ENCODE results near the gene SMG5. TPM values are rescaled to one million over a fixed set of nuclear protein-coding genes. Genes with fewer than 3 reads are reported as not detected.
A peak's percentile ranks its signal among the peaks of the same experiment; 100 is the strongest.
"Not testable (repeated sequence)": the region's sequence is repeated elsewhere in the genome, so short reads cannot be mapped to it uniquely, and the experiment has no call there.

Gene SMG5
- total RNA-seq (47.3 and 65.9 TPM in 2 replicates), polyA plus RNA-seq (18.6 and 21.6 TPM in 2 replicates), polyA minus RNA-seq (ENCODE audit: low replicate concordance) (48.8 and 65.7 TPM in 2 replicates)
- polyA plus RNA-seq (2012), result 31.6 and 34.8 TPM in 2 replicates

- Histone ChIP-seq H3K27ac (ENCODE audit: insufficient read depth, low read length) (peak within 1 kb of the TSS; percentile 68), H2AFZ (ENCODE audit: low read length) (peak within 1 kb of the TSS; percentile 72), H3K4me3 (replicated peaks in 1 of 4; ENCODE audit: control extremely low read depth in 1 of 4, insufficient read depth in 1 of 4, low read depth in 3 of 4, low read length in 4 of 4) (peak within 1 kb of the TSS; percentile 58 to 98 (median 91)), H3K27me3 (ENCODE audit: control insufficient read depth, insufficient read depth, low read length) (no peaks in the 10 kb centered on the region), H3K9ac (ENCODE audit: insufficient read depth, low read length) (peak within 1 kb of the TSS; percentile 87), H3K4me1 (ENCODE audit: control insufficient read depth, extremely low read depth, insufficient read depth, low read length) (peaks cover 5% of the 10 kb centered on the region), H3K79me2 (ENCODE audit: control insufficient read depth, insufficient read depth, low read length) (peaks cover 38% of the 10 kb centered on the region), H3K4me2 (ENCODE audit: extremely low read depth, insufficient read depth, low read length) (peak within 1 kb of the TSS; percentile 98), H4K20me1 (ENCODE audit: control insufficient read depth, extremely low read depth, insufficient read depth, low read length) (peaks cover 2% of the 10 kb centered on the region), H3K36me3 (ENCODE audit: control insufficient read depth, insufficient read depth, low read length) (peaks cover 13% of the 10 kb centered on the region), H3K9me3 (ENCODE audit: control insufficient read depth, insufficient read depth, low read depth, low read length) (no peaks in the 10 kb centered on the region)
- peak; percentile 98 to 99 for DNase-seq (ENCODE audit: low read depth in 2 of 2)
- TF ChIP-seq, protein P1, sequence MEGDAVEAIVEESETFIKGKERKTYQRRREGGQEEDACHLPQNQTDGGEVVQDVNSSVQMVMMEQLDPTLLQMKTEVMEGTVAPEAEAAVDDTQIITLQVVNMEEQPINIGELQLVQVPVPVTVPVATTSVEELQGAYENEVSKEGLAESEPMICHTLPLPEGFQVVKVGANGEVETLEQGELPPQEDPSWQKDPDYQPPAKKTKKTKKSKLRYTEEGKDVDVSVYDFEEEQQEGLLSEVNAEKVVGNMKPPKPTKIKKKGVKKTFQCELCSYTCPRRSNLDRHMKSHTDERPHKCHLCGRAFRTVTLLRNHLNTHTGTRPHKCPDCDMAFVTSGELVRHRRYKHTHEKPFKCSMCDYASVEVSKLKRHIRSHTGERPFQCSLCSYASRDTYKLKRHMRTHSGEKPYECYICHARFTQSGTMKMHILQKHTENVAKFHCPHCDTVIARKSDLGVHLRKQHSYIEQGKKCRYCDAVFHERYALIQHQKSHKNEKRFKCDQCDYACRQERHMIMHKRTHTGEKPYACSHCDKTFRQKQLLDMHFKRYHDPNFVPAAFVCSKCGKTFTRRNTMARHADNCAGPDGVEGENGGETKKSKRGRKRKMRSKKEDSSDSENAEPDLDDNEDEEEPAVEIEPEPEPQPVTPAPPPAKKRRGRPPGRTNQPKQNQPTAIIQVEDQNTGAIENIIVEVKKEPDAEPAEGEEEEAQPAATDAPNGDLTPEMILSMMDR (conservative IDR thresholded peaks at IDR 0.05 in 1 of 2, IDR thresholded peaks at IDR 0.05 in 1 of 2; ENCODE audit: low read depth in 1 of 2, low read length in 2 of 2), result no peak
- TF ChIP-seq EZH2 (IDR thresholded peaks at IDR 0.05; ENCODE audit: low read length, missing control alignments), result no peak
These were observed at the start of gene SMG5 for GRCh38 chr1:156282479-156283222. Gene SMG5 (minus strand): TSS chr1:156282825. CDS start chr1:156282680, 145 bp downstream.

DNA sequence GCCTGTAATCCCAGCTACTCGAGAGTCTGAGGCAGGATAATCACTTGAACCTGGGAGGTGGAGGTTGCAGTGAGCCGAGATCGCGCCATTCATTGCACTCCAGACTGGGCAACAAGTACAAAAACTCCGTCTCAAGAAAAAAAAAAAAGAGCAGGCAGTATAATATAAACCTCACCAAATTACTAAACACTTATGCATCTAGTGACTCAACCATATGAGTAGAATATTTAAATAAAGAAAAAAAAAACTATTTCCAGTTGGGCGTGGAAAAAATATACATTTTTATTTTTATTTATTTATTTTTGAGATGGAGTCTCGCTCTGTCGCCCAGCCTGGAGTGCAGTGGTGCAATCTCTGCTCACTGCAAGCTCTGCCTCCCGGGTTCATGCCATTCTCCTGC lies 40.6 kb upstream of the SMG5 start:
- H3K27me3 ChIP-seq (ENCODE audit: control insufficient read depth, insufficient read depth, low read length); H3K4me2 ChIP-seq (ENCODE audit: extremely low read depth, insufficient read depth, low read length); H4K20me1 ChIP-seq (ENCODE audit: control insufficient read depth, extremely low read depth, insufficient read depth, low read length); H3K4me1 ChIP-seq (ENCODE audit: control insufficient read depth, extremely low read depth, insufficient read depth, low read length); H3K9ac ChIP-seq (ENCODE audit: insufficient read depth, low read length); H3K4me3 ChIP-seq (replicated peaks in 1 of 4; ENCODE audit: control extremely low read depth in 1 of 4, insufficient read depth in 1 of 4, low read depth in 3 of 4, low read length in 4 of 4); H2AFZ ChIP-seq (ENCODE audit: low read length); H3K79me2 ChIP-seq (ENCODE audit: control insufficient read depth, insufficient read depth, low read length); H3K9me3 ChIP-seq (ENCODE audit: control insufficient read depth, insufficient read depth, low read depth, low read length): not testable (repeated sequence)
- peak; percentile 50 to 75 for DNase-seq (ENCODE audit: low read depth in 2 of 2)
- peaks cover 19% of the 10 kb centered on the region for H3K36me3 ChIP-seq (ENCODE audit: control insufficient read depth, insufficient read depth, low read length)
- peak overlapping the region; percentile 20 for H3K27ac ChIP-seq (ENCODE audit: insufficient read depth, low read length)

DNA sequence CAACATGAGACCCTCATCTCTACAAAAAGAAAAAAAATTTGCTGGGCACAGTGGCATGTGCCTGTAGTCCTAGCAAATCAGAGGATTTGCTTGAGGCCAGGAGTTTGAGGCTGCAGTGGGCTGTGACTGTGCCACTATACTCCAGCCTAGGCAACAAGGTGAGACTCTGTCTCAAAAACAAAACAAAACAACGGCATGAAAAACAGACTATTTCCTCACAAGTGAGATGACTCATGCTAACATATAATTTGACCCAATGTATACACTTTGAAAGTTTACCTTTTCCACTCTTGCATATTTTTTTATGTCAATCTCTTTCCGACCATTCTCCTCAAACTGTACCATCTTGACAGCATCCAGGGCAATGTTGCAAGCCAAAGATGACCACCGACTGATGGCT lies 37.9 kb upstream of the SMG5 start:
- peaks cover 23% of the 10 kb centered on the region for H3K36me3 ChIP-seq (ENCODE audit: control insufficient read depth, insufficient read depth, low read length)
- no peaks in the 10 kb centered on the region for H3K79me2 ChIP-seq (ENCODE audit: control insufficient read depth, insufficient read depth, low read length)
- H3K27me3 ChIP-seq (ENCODE audit: control insufficient read depth, insufficient read depth, low read length), result no peaks in the 10 kb centered on the region
- DNase-seq (ENCODE audit: low read depth in 2 of 2), result no peak
- no peaks in the 10 kb centered on the region for H3K9me3 ChIP-seq (ENCODE audit: control insufficient read depth, insufficient read depth, low read depth, low read length)
- H3K4me2 ChIP-seq (ENCODE audit: extremely low read depth, insufficient read depth, low read length), result no peak overlapping the region
- no peak overlapping the region for H2AFZ ChIP-seq (ENCODE audit: low read length)
- H3K9ac ChIP-seq (ENCODE audit: insufficient read depth, low read length), result no peak overlapping the region
- H3K4me1 ChIP-seq (ENCODE audit: control insufficient read depth, extremely low read depth, insufficient read depth, low read length), result no peaks in the 10 kb centered on the region
- no peak overlapping the region for H3K4me3 ChIP-seq (replicated peaks in 1 of 4; ENCODE audit: control extremely low read depth in 1 of 4, insufficient read depth in 1 of 4, low read depth in 3 of 4, low read length in 4 of 4)
- H4K20me1 ChIP-seq (ENCODE audit: control insufficient read depth, extremely low read depth, insufficient read depth, low read length), result no peaks in the 10 kb centered on the region
- H3K27ac ChIP-seq (ENCODE audit: insufficient read depth, low read length), result no peak overlapping the region
- TF ChIP-seq, protein P1 (conservative IDR thresholded peaks at IDR 0.05 in 1 of 2, IDR thresholded peaks at IDR 0.05 in 1 of 2; ENCODE audit: low read depth in 1 of 2, low read length in 2 of 2), result no peak
- no peak for TF ChIP-seq EZH2 (IDR thresholded peaks at IDR 0.05; ENCODE audit: low read length, missing control alignments)
